Activated CD4-positive, alpha-beta T cell treated with anti-CD3 and anti-CD28 coated beads for 36 hours (primary cell): ENCODE data around the gene ABCA5. TPM values are rescaled to one million over a fixed set of nuclear protein-coding genes. Genes with fewer than 3 reads are reported as not detected.
A peak's percentile ranks its signal among the peaks of the same experiment; 100 is the strongest.

ENCODE experiments used
- ATAC-seq: fragments of 200-7000 bp; cut with Tn5 transposase; one replicate; pipeline ENCODE4 v1.10.0; 2021; ENCODE audit warnings: mild to moderate bottlenecking, moderate library complexity
- CTCF ChIA-PET: fragments of 350-600 bp; sonication (Branson Sonifier 250); formaldehyde crosslinking; loops from one replicate; lab custom pipeline; 2021; ENCODE audit warnings: antibody characterized with exemption; lab: Charles Lee
- POLR2A ChIA-PET: fragments of 350-600 bp; sonication (Branson Sonifier 250); formaldehyde crosslinking; loops from one replicate; lab custom pipeline; 2021; ENCODE audit warnings: antibody characterized with exemption, inconsistent platforms; lab: Charles Lee
- DNase-seq: peaks from one replicate; pipeline ENCODE4 v3.0.0-alpha.2; 2020
- H3K27ac Mint-ChIP-seq: one replicate; pipeline ENCODE4 v1.8.0; 2021; ENCODE audit warnings: mixed read lengths
- H3K27me3 Mint-ChIP-seq: one replicate; pipeline ENCODE4 v1.8.0; 2021; ENCODE audit warnings: mixed read lengths
- H3K36me3 Mint-ChIP-seq: one replicate; pipeline ENCODE4 v1.8.0; 2021; ENCODE audit warnings: low read depth, mixed read lengths
- H3K4me1 Mint-ChIP-seq: one replicate; pipeline ENCODE4 v1.8.0; 2021; ENCODE audit warnings: mixed read lengths
- H3K4me3 Mint-ChIP-seq: one replicate; pipeline ENCODE4 v1.8.0; 2021; ENCODE audit warnings: mild to moderate bottlenecking, moderate library complexity, mixed read lengths
- H3K9me3 Mint-ChIP-seq: one replicate; pipeline ENCODE4 v1.8.0; 2021; ENCODE audit warnings: low read depth, mixed read lengths
- intact Hi-C, 2 experiments: fragments of 100-400 bp; cut with DNase I in 1 of 2; cut with micrococcal nuclease in 1 of 2; formaldehyde crosslinking; loops; one replicate each; pipeline versions ENCODE4 v1.14.2 to v1.15.1; 2022 to 2024; cut with DNase I, micrococcal nuclease
- total RNA-seq, 2 experiments: library from RNA; stranded (reverse); gene quantifications; one replicate each; pipeline ENCODE4 v1.2.3, GENCODE V29; 2021

The ABCA5 gene
- total RNA-seq, 2 experiments from 2014 or later: 14.4 to 15.1 TPM

DNA sequence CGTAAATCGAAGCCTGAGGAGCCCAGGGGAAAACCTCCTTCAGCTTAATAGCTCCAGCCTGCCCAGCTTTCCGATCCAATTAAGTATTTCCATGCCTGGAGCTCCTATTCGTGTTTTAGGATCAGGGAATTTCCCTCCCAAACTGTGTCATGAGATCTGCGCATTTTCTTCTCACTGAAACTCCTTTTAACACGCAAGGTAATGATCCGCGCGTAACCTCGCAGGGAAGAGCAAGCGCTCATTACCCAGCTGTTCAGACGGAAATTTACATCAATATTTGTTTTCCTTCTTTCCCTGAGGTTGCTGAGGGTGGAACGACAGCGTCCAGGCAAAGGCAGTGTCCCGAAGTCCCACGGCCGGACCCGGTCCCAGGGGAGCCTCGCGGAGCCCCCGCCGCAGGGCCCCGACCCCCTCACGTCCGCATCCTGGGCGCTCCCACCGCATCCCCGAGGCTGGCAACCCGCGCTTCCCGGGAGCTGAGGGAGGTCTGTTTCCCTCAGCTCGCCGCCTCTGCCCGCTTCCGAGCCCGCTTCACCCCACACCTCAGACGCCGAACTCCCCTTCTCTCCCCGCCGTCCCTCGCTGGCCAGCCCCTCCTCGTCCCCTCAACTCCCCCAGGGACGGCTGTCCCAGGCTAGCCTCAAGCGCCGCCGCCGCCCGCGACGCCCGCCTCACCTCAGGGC lies 415 bp downstream of the ABCA5 start:
- ATAC-seq (no peak), DNase-seq (peak; percentile 32)
- intact Hi-C loops: loop anchor here (1.0 to 10.0 kb wide), 10 partner anchors 88 to 1502 kb away; partner anchors contain the start of genes MAP2K6 (in 2 of the 2), PRKAR1A (in 2 of the 2), BPTF (in 1 of the 2) and KPNA2 (in 1 of the 2)
- H3K27me3 Mint-ChIP-seq: peaks cover 2% of the 10 kb centered on the region
- POLR2A ChIA-PET: interaction anchor here (0.7 to 1.7 kb wide), 2 partner anchors 68 to 88 kb away, joined by 4 read pairs; partner anchors contain the start of gene MAP2K6
- peak overlapping the region; percentile 95 for H3K4me3 Mint-ChIP-seq
- peaks cover 4% of the 10 kb centered on the region for H3K36me3 Mint-ChIP-seq
- CTCF ChIA-PET: interaction anchor here (0.8 to 1.7 kb wide), 4 partner anchors 9 to 112 kb away, joined by 3 to 10 read pairs (median 6); no protein-coding TSS in a partner anchor
- peaks cover 13% of the 10 kb centered on the region for H3K9me3 Mint-ChIP-seq
- peak overlapping the region; percentile 93 for H3K27ac Mint-ChIP-seq
- peaks cover 43% of the 10 kb centered on the region for H3K4me1 Mint-ChIP-seq

DNA sequence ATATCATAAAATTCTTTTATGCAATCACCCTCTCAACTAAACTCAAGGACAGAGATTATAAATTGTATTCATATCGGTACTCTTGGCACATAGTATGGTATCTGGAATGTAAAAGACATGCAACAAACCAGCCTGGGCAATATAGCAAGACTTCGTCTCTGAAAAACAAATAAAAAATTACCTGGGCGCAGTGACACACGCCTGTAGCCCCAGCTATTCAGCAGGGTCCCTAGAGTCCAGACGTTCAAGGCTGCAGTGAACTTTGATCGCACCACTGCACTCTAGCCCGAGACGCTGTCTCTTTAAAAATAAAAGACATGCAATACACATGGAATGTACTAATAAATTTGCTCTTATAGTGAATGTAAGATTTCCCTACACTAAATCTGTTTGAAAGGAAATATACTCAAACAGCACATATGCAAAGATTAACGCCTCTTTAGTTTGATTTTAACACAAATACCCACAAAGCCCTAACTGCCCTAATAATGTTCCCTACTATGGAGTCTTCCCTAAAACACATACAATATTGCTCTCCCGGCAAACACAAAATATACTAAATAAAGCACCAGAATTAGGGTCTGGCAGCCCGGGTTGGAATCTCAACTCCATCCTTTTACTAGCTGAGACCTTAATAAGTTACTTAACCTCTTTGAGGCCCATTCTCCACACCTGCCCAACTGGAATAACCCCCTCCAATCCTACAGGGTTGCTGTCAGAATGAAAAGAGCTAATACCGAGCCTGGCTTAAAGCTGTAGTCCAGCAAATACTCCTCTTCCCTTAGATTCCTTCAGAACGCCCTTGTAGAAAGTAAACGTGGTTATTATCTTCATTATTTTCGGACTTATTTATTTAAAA lies 1.2 kb downstream of the ABCA5 start:
- intact Hi-C loops: loop anchor here (2.0 to 10.0 kb wide), 6 partner anchors 89 to 1501 kb away; partner anchors contain the start of genes PRKAR1A (in 2 of the 2), BPTF (in 1 of the 2) and MAP2K6 (in 1 of the 2)
- no peak for DNase-seq
- Mint-ChIP-seq H3K4me1 (peaks cover 43% of the 10 kb centered on the region), H3K27me3 (no peaks in the 10 kb centered on the region), H3K27ac (peak overlapping the region; percentile 78), H3K4me3 (peak overlapping the region; percentile 95), H3K36me3 (peaks cover 4% of the 10 kb centered on the region), H3K9me3 (peaks cover 13% of the 10 kb centered on the region)
- ChIA-PET CTCF (interaction anchor here (1.1 to 1.7 kb wide), 4 partner anchors 9 to 112 kb away, joined by 3 to 10 read pairs (median 6); no protein-coding TSS in a partner anchor), POLR2A (interaction anchor here (0.7 to 1.7 kb wide), 2 partner anchors 89 to 606 kb away, joined by 4 read pairs; partner anchors contain the start of gene MAP2K6)
- no peak for ATAC-seq

DNA sequence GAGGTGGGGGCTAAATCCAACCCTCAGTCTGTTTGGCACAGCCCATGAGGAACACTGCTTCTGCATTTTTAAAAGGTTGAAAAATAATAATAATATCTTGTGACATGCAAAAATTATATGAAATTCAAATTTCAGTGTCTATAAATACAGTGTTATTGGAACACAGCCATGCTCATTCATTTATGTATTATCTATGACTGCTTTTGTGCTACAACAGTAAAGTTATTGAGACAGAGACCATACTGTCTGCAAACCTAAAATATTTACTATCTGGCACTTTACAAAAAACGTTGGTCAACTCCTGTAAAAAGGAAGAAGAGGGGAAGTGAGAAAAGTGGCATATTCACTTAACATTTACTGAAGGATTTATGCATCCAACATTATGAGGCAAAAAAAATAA lies 3.1 kb downstream of the ABCA5 start:
- Mint-ChIP-seq H3K36me3 (peaks cover 4% of the 10 kb centered on the region), H3K27ac (no peak overlapping the region), H3K9me3 (no peaks in the 10 kb centered on the region), H3K27me3 (no peaks in the 10 kb centered on the region), H3K4me1 (peaks cover 36% of the 10 kb centered on the region), H3K4me3 (no peak overlapping the region)
- ChIA-PET CTCF (no interaction called here), POLR2A (no interaction called here)
- intact Hi-C loops: loop anchor here (10.0 kb wide), 2 partner anchors 181 to 1499 kb away; partner anchors contain the start of gene BPTF (in 1 of the 2)
- DNase-seq (no peak), ATAC-seq (no peak)

DNA sequence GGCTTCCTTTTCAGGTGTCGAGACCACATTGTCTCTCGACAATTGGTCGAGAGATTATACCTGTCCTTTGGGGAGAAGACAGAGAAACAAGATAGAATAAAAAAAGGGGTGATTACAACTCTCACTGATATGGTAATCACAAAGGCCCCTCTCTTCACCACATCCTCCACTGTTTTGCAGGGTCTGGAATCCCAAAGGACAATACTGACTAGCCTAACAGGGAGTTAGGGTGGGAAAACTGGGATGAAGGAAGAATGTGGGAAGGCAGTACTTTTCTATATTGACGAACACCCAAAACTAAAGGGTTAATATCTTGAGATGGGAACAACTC lies 6.1 kb downstream of the ABCA5 start:
- Mint-ChIP-seq H3K36me3 (peaks cover 3% of the 10 kb centered on the region), H3K27ac (no peak overlapping the region), H3K9me3 (no peaks in the 10 kb centered on the region), H3K4me3 (no peak overlapping the region), H3K27me3 (no peaks in the 10 kb centered on the region), H3K4me1 (peaks cover 22% of the 10 kb centered on the region)
- ChIA-PET POLR2A (no interaction called here), CTCF (no interaction called here)
- intact Hi-C loops: loop anchor here (10.0 kb wide), 2 partner anchors 184 to 1496 kb away; partner anchors contain the start of gene BPTF (in 1 of the 2)
- no peak for ATAC-seq
- DNase-seq: no peak

DNA sequence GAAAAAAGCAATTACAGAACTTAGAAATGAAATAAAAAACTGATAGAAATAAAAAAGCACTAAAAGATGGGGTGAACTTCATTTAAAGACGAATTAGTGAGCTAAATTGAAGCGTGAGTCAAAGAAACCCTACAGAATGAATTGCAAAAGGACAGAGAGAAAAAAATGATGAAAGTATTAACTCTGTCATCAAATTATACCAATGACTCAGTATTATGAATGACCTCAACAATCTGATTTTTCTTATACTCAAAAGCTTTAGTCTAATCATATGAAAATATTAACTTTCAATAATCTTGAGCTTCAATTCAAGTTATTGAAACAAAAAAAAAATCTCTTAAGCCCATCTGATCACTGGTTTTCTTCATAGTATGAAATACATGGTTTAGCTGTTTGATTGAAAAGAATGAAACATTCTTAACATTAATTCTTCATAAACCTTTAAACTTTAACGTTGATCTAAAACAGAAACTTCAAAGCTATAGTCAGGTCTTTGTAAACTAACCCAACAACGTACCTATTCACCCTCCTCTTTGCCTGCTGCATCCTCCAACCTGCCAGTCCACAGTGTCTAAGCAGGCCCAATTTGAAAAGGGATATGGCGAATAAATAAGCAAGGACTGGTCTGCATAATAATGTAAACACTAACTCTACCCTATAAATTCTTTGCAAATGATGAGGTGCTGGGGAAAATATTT lies 6.6 kb downstream of the ABCA5 start:
- DNase-seq (no peak), ATAC-seq (no peak)
- no peak overlapping the region for H3K4me3 Mint-ChIP-seq
- peaks cover 3% of the 10 kb centered on the region for H3K36me3 Mint-ChIP-seq
- peaks cover 17% of the 10 kb centered on the region for H3K4me1 Mint-ChIP-seq
- H3K27me3 Mint-ChIP-seq: no peaks in the 10 kb centered on the region
- H3K9me3 Mint-ChIP-seq: no peaks in the 10 kb centered on the region
- intact Hi-C loops: loop anchor here (10.0 kb wide), 2 partner anchors 184 to 1496 kb away; partner anchors contain the start of gene BPTF (in 1 of the 2)
- CTCF ChIA-PET: no interaction called here
- POLR2A ChIA-PET: no interaction called here
- H3K27ac Mint-ChIP-seq: no peak overlapping the region

DNA sequence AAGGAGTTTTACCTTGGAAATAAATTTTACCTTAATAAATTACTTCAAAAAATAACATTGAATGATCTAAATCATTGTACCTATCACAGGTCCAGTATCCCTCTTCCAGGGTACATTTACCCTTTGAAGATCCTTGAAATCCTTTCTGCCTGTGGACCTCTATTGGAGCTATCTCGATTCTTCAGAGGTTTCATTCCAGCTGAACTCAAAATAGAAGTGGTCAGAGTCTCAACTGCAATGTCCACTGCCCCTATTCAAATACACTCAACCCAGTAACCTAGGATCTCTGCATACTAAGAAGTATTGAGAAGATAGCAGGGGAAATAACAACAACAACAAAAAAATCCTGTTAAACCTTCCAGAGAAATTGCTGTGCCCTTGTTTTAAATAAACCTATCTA lies 9.3 kb downstream of the ABCA5 start:
- H3K27me3 Mint-ChIP-seq: no peaks in the 10 kb centered on the region
- H3K9me3 Mint-ChIP-seq: no peaks in the 10 kb centered on the region
- no peaks in the 10 kb centered on the region for H3K36me3 Mint-ChIP-seq
- CTCF ChIA-PET: no interaction called here
- intact Hi-C loops: no loop called here
- ATAC-seq: no peak
- no peak overlapping the region for H3K27ac Mint-ChIP-seq
- DNase-seq: no peak
- H3K4me1 Mint-ChIP-seq: no peaks in the 10 kb centered on the region
- POLR2A ChIA-PET: interaction anchor here (0.7 kb wide), 1 partner anchor 652 kb away, joined by 7 read pairs; no protein-coding TSS in a partner anchor
- no peak overlapping the region for H3K4me3 Mint-ChIP-seq

DNA sequence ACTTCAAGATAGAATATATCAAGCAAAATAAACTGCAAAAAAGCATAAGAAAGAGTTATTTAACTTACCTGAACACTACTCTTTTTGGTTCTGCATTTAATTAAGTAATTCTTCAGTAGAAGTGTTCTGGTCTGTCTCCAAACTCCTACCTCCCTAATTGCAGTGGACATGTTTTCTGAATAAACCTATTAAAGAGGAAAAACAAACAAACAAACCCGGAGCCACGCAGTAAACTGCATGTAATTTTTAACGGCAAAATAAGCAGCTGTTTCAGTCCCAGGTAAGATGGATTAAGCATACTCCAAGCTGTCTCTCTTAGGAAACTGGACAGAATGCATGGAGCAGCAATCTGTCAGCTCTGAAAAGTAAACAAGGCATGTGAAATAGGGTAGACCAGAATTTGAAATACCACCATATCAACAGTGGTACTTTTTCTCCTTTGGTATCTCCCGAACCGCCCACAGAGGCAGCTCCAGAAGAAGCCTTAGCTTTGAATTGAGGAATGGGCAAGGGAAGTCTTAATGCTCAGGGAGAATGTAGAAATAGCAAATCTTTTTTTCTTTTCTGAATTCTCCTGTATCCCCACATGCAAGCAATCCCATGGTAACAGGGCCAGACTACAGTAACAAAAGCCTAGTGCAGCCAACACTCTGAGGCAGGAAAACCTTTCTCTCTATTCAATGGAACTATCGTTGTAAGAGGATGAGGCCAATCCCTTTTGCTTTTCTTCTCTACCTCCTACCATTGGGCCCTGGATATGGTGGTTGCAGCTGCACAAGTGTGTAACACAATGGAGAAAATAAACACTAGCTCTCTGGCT lies 12.5 kb downstream of the ABCA5 start:
- Mint-ChIP-seq H3K27me3 (no peaks in the 10 kb centered on the region), H3K4me1 (no peaks in the 10 kb centered on the region), H3K36me3 (peaks cover 6% of the 10 kb centered on the region), H3K27ac (no peak overlapping the region), H3K4me3 (no peak overlapping the region), H3K9me3 (no peaks in the 10 kb centered on the region)
- no peak for ATAC-seq
- ChIA-PET POLR2A (no interaction called here), CTCF (interaction anchor here (0.6 kb wide), 1 partner anchor 13 kb away, joined by 3 read pairs; no protein-coding TSS in a partner anchor)
- intact Hi-C loops: no loop called here
- DNase-seq: no peak

DNA sequence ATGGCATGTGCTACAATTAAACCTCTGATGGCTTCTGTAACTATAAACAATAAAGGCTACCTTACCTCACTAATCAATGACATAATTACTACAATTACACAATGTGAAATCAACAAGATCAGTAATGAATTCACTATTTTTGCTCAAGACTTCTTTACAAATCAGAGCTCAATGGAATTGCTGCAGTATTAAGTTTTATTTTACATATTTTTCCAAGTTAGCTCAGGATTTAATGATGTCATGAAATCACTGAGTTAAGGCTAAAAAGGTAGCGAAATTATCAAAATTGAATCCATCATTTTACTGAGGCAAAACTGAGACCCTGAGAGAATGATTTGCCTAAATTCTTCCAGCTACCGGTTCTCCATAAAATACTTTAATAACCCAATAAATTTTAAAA lies 21.8 kb downstream of the ABCA5 start:
- Mint-ChIP-seq H3K9me3 (no peaks in the 10 kb centered on the region), H3K27ac (no peak overlapping the region), H3K27me3 (no peaks in the 10 kb centered on the region), H3K4me1 (no peaks in the 10 kb centered on the region), H3K4me3 (no peak overlapping the region), H3K36me3 (peaks cover 13% of the 10 kb centered on the region)
- DNase-seq: no peak
- CTCF ChIA-PET: interaction anchor here (0.6 to 1.1 kb wide), 4 partner anchors 30 to 536 kb away, joined by 3 to 4 read pairs (median 3); no protein-coding TSS in a partner anchor
- intact Hi-C loops: no loop called here
- POLR2A ChIA-PET: no interaction called here
- no peak for ATAC-seq

DNA sequence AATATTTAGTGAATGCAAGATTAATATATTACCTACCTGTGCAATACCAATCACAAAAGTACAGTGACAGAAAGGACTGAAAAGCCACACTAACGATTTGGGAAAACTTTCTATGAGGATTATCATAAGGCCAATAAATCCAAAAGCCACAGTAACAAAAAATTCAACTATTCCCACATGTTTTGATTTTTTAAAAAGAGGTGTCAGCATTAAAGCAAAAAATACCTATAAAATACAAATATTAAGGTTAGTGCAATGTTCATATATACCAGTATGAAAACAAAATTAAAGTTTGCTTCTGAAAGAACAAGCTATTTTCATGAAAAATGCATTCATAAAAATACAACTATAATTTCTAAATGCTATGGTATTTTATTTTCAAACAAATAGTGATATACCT lies 24.3 kb downstream of the ABCA5 start:
- intact Hi-C loops: no loop called here
- CTCF ChIA-PET: no interaction called here

DNA sequence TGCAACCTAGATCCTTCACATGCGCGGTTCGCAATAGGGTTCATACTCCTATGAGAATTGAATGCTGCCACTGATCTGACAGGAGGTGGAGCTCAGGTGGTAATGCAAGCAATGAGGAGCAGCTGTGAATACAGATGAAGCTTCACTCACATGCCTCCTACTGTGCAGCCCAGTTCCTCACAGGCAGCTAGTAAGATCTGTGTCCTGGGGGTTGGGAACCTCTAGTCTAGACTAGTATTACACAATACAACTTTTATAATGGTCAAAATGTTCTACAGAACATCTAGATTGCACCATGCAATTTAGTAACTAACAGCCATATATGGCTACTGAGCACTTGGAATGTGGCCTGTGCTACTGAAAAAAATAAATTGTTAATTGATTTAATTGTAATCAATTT lies 26.7 kb downstream of the ABCA5 start:
- ChIA-PET CTCF (no interaction called here), POLR2A (no interaction called here)
- no peak for DNase-seq
- no peak overlapping the region for H3K27ac Mint-ChIP-seq
- H3K4me1 Mint-ChIP-seq: no peaks in the 10 kb centered on the region
- H3K27me3 Mint-ChIP-seq: no peaks in the 10 kb centered on the region
- no peak for ATAC-seq
- H3K9me3 Mint-ChIP-seq: no peaks in the 10 kb centered on the region
- intact Hi-C loops: no loop called here
- peaks cover 25% of the 10 kb centered on the region for H3K36me3 Mint-ChIP-seq
- H3K4me3 Mint-ChIP-seq: no peak overlapping the region

More for the DNA sequence above, 24.3 kb downstream of the ABCA5 start:
- H3K27me3 Mint-ChIP-seq: no peaks in the 10 kb centered on the region
- no peak overlapping the region for H3K27ac Mint-ChIP-seq
- ATAC-seq: no peak
- H3K4me3 Mint-ChIP-seq: no peak overlapping the region
- H3K36me3 Mint-ChIP-seq: peaks cover 21% of the 10 kb centered on the region
- H3K4me1 Mint-ChIP-seq: no peaks in the 10 kb centered on the region
- no peak for DNase-seq
- POLR2A ChIA-PET: no interaction called here
- H3K9me3 Mint-ChIP-seq: no peaks in the 10 kb centered on the region
